D721Med (cell line): Measurements from ENCODE around the gene DENND4B.
A peak's percentile ranks its signal among the peaks of the same experiment; 100 is the strongest.
"Not testable (repeated sequence)": the region's sequence is repeated elsewhere in the genome, so short reads cannot be mapped to it uniquely, and the experiment has no call there.

ENCODE experiments used
- DNase-seq: peaks from one replicate; pipeline ENCODE4 v3.0.0; 2011; ENCODE audit warnings: low spot score; ENCODE audit not compliant: insufficient read length
- FAIRE-seq: peaks from 2 replicates; lab custom pipeline; 2011; peaks lifted over from hg19 to GRCh38; lab: Jason Lieb, UNC
- CTCF ChIP-seq: IDR thresholded peaks from 2 replicates; pipeline ENCODE4 v1.5.1; 2012; ENCODE audit warnings: mild to moderate bottlenecking, control low read depth; ENCODE audit not compliant: insufficient read depth; ENCODE audit errors: missing control alignments

The DENND4B gene

GRCh38 chr1:153922076-153922971 is 24.2 kb downstream of the DENND4B start:
- TF ChIP-seq CTCF, result peak; percentile 21
- no peak for FAIRE-seq
- DNase-seq, result peak; percentile 47

- no peak for TF ChIP-seq CTCF
- FAIRE-seq, result no peak
- DNase-seq, result no peak
These were observed 24.8 kb downstream of the DENND4B start for GRCh38 chr1:153921803-153922075.

GRCh38 chr1:153921080-153921802 is 25.3 kb downstream of the DENND4B start:
- FAIRE-seq, result no peak
- DNase-seq, result no peak

GRCh38 chr1:153919876-153920852 is 26.4 kb downstream of the DENND4B start:
- DNase-seq (no peak), FAIRE-seq (no peak)
- peak; percentile 33 for TF ChIP-seq CTCF

More at GRCh38 chr1:153921080-153921802, 25.3 kb downstream of the DENND4B start:
- no peak for TF ChIP-seq CTCF

GRCh38 chr1:153916297-153916696 is 30.2 kb downstream of the DENND4B start:
- FAIRE-seq, result no peak
- no peak for DNase-seq
- TF ChIP-seq CTCF, result no peak

- FAIRE-seq (no peak), DNase-seq (no peak)
- no peak for TF ChIP-seq CTCF
These were observed 34.2 kb downstream of the DENND4B start for GRCh38 chr1:153912349-153912748.

- not testable (repeated sequence) for DNase-seq, FAIRE-seq
These were observed 36.0 kb downstream of the DENND4B start for GRCh38 chr1:153910560-153910959.
